ENCODE measurements around the gene CGB5.
A peak's percentile ranks its signal among the peaks of the same experiment; 100 is the strongest.
"Not testable (repeated sequence)": the region's sequence is repeated elsewhere in the genome, so short reads cannot be mapped to it uniquely, and the experiment has no call there.

Gene CGB5

GRCh38 chr19:49043548-49043947 lies at the start of gene CGB5:
TSS of gene CGB5 (plus strand) at chr19:49043848. CDS start at chr19:49044210, 362 bp downstream.
- DNase-seq; in situ Hi-C loops (cut with HindIII; ENCODE audit: low pct_ligation_motif_present, low pct_unique_long_range_greater_than_20kb, low sequenced_read_pairs): not testable (repeated sequence)

- in situ Hi-C loops (cut with HindIII; ENCODE audit: low pct_ligation_motif_present, low pct_unique_long_range_greater_than_20kb, low sequenced_read_pairs), result no loop called here
- DNase-seq, result no peak
Measured at GRCh38 chr19:48994035-48994386, 49.6 kb upstream of the CGB5 start.

GRCh38 chr19:48997972-48998371 lies 45.7 kb upstream of the CGB5 start:
- peak; percentile 64 for DNase-seq
- in situ Hi-C loops (cut with HindIII; ENCODE audit: low pct_ligation_motif_present, low pct_unique_long_range_greater_than_20kb, low sequenced_read_pairs), result no loop called here

- in situ Hi-C loops (cut with HindIII; ENCODE audit: low pct_ligation_motif_present, low pct_unique_long_range_greater_than_20kb, low sequenced_read_pairs), result no loop called here
- DNase-seq, result peak; percentile 57
Measured at GRCh38 chr19:48999481-49000325, 43.9 kb upstream of the CGB5 start.

GRCh38 chr19:49004133-49004532 lies 39.5 kb upstream of the CGB5 start:
- in situ Hi-C loops (cut with HindIII; ENCODE audit: low pct_ligation_motif_present, low pct_unique_long_range_greater_than_20kb, low sequenced_read_pairs), result no loop called here
- DNase-seq, result no peak

- in situ Hi-C loops (cut with HindIII; ENCODE audit: low pct_ligation_motif_present, low pct_unique_long_range_greater_than_20kb, low sequenced_read_pairs), result no loop called here
- no peak for DNase-seq
Measured at GRCh38 chr19:49004964-49005614, 38.6 kb upstream of the CGB5 start.

GRCh38 chr19:49006905-49007304 lies 36.7 kb upstream of the CGB5 start:
- no peak for DNase-seq
- in situ Hi-C loops (cut with HindIII; ENCODE audit: low pct_ligation_motif_present, low pct_unique_long_range_greater_than_20kb, low sequenced_read_pairs), result no loop called here

GRCh38 chr19:49009828-49010227 lies 33.8 kb upstream of the CGB5 start:
- DNase-seq, result no peak
- in situ Hi-C loops (cut with HindIII; ENCODE audit: low pct_ligation_motif_present, low pct_unique_long_range_greater_than_20kb, low sequenced_read_pairs), result no loop called here

GRCh38 chr19:49010453-49010852 lies 33.2 kb upstream of the CGB5 start:
- in situ Hi-C loops (cut with HindIII; ENCODE audit: low pct_ligation_motif_present, low pct_unique_long_range_greater_than_20kb, low sequenced_read_pairs), result no loop called here
- no peak for DNase-seq

- in situ Hi-C loops (cut with HindIII; ENCODE audit: low pct_ligation_motif_present, low pct_unique_long_range_greater_than_20kb, low sequenced_read_pairs), result no loop called here
- no peak for DNase-seq
Measured at GRCh38 chr19:49011194-49011593, 32.5 kb upstream of the CGB5 start.

GRCh38 chr19:49014123-49014869 lies 29.4 kb upstream of the CGB5 start:
- in situ Hi-C loops (cut with HindIII; ENCODE audit: low pct_ligation_motif_present, low pct_unique_long_range_greater_than_20kb, low sequenced_read_pairs), result no loop called here

GRCh38 chr19:49014870-49015255 lies 28.8 kb upstream of the CGB5 start:
- no peak for DNase-seq
- in situ Hi-C loops (cut with HindIII; ENCODE audit: low pct_ligation_motif_present, low pct_unique_long_range_greater_than_20kb, low sequenced_read_pairs), result no loop called here

More at GRCh38 chr19:49014123-49014869, 29.4 kb upstream of the CGB5 start:
- DNase-seq, result no peak

- in situ Hi-C loops (cut with HindIII; ENCODE audit: low pct_ligation_motif_present, low pct_unique_long_range_greater_than_20kb, low sequenced_read_pairs), result no loop called here
Measured at GRCh38 chr19:49016067-49016839, 27.4 kb upstream of the CGB5 start.

GRCh38 chr19:49017041-49017665 lies 26.5 kb upstream of the CGB5 start, which contains the start of gene LHB:
TSS of gene LHB (minus strand) at chr19:49017091. CDS start at chr19:49017081, 10 bp downstream.
- in situ Hi-C loops (cut with HindIII; ENCODE audit: low pct_ligation_motif_present, low pct_unique_long_range_greater_than_20kb, low sequenced_read_pairs), result no loop called here
- DNase-seq, result no peak

More at GRCh38 chr19:49016067-49016839, 27.4 kb upstream of the CGB5 start:
- DNase-seq, result no peak

- in situ Hi-C loops (cut with HindIII; ENCODE audit: low pct_ligation_motif_present, low pct_unique_long_range_greater_than_20kb, low sequenced_read_pairs), result no loop called here
- DNase-seq, result peak; percentile 63
Measured at GRCh38 chr19:49017666-49018351, 25.8 kb upstream of the CGB5 start.

GRCh38 chr19:49018388-49019241 lies 25.0 kb upstream of the CGB5 start:
- in situ Hi-C loops (cut with HindIII; ENCODE audit: low pct_ligation_motif_present, low pct_unique_long_range_greater_than_20kb, low sequenced_read_pairs), result not testable (repeated sequence)
- peak; percentile 16 for DNase-seq

Data from ACHN (cell line).